SK-N-SH (cell line): ENCODE data around the gene GAN. TPM values are rescaled to one million over a fixed set of nuclear protein-coding genes. Genes with fewer than 3 reads are reported as not detected.

Source experiments
- CTCF ChIA-PET: fragments of 300-600, 350-600 bp; formaldehyde crosslinking; extraction: SDS; loops from one replicate; lab custom pipeline; 2021; lab: Yijun Ruan, JAX
- POLR2A ChIA-PET: fragments of 350-600 bp; sonication (Branson Sonifier 250); formaldehyde crosslinking; extraction: SDS; loops from one replicate; lab custom pipeline; 2020; ENCODE audit warnings: antibody characterized with exemption, inconsistent platforms; lab: Yijun Ruan, JAX
- DNase-seq: peaks from one replicate; pipeline ENCODE4 v3.0.0; 2012
- H2AFZ ChIP-seq: fragments of 200-600 bp; sonication (generic); 2 replicates; pipeline ENCODE4 v1.8.1; 2016; ENCODE audit warnings: antibody characterized with exemption, mild to moderate bottlenecking, low read depth
- H3F3A ChIP-seq: fragments of 200-600 bp; sonication (generic); replicated peaks from 2 replicates; pipeline ENCODE3; 2016; ENCODE audit warnings: antibody characterized with exemption, mild to moderate bottlenecking; ENCODE audit not compliant: insufficient read depth
- H3K27ac ChIP-seq, 2 experiments: fragments of 200-500 bp in 1 of 2; fragments of 200-600 bp in 1 of 2; sonication (Bioruptor generic) in 1 of 2; sonication (generic), shearing (Covaris generic) in 1 of 2; 2 replicates each; pipeline versions ENCODE4 v1.5.1 to v1.6.1; 2014 to 2016; ENCODE audit warnings: low read depth in 2 of 2, inconsistent platforms in 1 of 2, low read length in 1 of 2, mild to moderate bottlenecking in 1 of 2, mixed read lengths in 1 of 2
- H3K27me3 ChIP-seq: fragments of 200-600 bp; sonication (generic), shearing (Covaris generic); 2 replicates; pipeline ENCODE4 v1.6.1; 2016; ENCODE audit warnings: mixed run types; ENCODE audit not compliant: insufficient read depth
- H3K36me3 ChIP-seq, 2 experiments: fragments of 200-500 bp in 1 of 2; fragments of 200-600 bp in 1 of 2; sonication (Bioruptor generic) in 1 of 2; sonication (generic) in 1 of 2; replicated peaks in 1 of 2; 2 replicates each; pipeline versions ENCODE3 to v1.5.1; 2014 to 2016; ENCODE audit warnings: low read length in 1 of 2, mild to moderate bottlenecking in 1 of 2; ENCODE audit not compliant: insufficient read depth in 2 of 2, control insufficient read depth in 1 of 2
- H3K4me1 ChIP-seq, 2 experiments: fragments of 200-500 bp in 1 of 2; fragments of 200-600 bp in 1 of 2; sonication (Bioruptor generic) in 1 of 2; sonication (generic), shearing (Covaris generic) in 1 of 2; 2 replicates each; pipeline versions ENCODE4 v1.5.1 to v1.6.1; 2014 to 2016; ENCODE audit warnings: low read depth in 1 of 2, low read length in 1 of 2, mixed run types in 1 of 2; ENCODE audit not compliant: insufficient read depth in 2 of 2, control insufficient read depth in 1 of 2
- H3K4me2 ChIP-seq: fragments of 200-600 bp; sonication (generic), shearing (Covaris generic); 2 replicates; pipeline ENCODE4 v1.6.1; 2017; ENCODE audit warnings: mixed run types
- H3K4me3 ChIP-seq, 2 experiments: fragments of 200-500 bp in 1 of 2; fragments of 200-600 bp in 1 of 2; sonication (Bioruptor generic) in 1 of 2; sonication (generic), shearing (Covaris generic) in 1 of 2; 2 replicates each; pipeline versions ENCODE4 v1.5.1 to v1.8.1; 2014 to 2016; ENCODE audit warnings: low read depth in 2 of 2, inconsistent platforms in 1 of 2, low read length in 1 of 2, mild to moderate bottlenecking in 1 of 2, mixed read lengths in 1 of 2, moderate library complexity in 1 of 2
- H3K79me2 ChIP-seq: fragments of 200-600 bp; sonication (generic); 2 replicates; pipeline ENCODE4 v1.8.1; 2017; ENCODE audit warnings: mild to moderate bottlenecking; ENCODE audit not compliant: insufficient read depth
- H3K9ac ChIP-seq: fragments of 200-600 bp; sonication (generic); 2 replicates; pipeline ENCODE4 v1.6.1; 2017; ENCODE audit warnings: mixed run types
- H3K9me2 ChIP-seq: fragments of 200-600 bp; sonication (generic); 2 replicates; pipeline ENCODE4 v1.6.1; 2017; ENCODE audit warnings: mixed run types
- H3K9me3 ChIP-seq: fragments of 200-600 bp; sonication (generic); 2 replicates; pipeline ENCODE4 v1.6.1; 2017; ENCODE audit warnings: mixed run types, mild to moderate bottlenecking, moderate library complexity
- H4K20me1 ChIP-seq: fragments of 200-600 bp; sonication (generic); 2 replicates; pipeline ENCODE4 v1.6.1; 2017; ENCODE audit warnings: mild to moderate bottlenecking, mixed run types; ENCODE audit not compliant: insufficient read depth
- CTCF ChIP-seq: fragments of 200-600 bp; sonication (generic); IDR thresholded peaks from 2 replicates; pipeline ENCODE4 v1.6.1; 2017; ENCODE audit warnings: antibody characterized with exemption, mild to moderate bottlenecking, moderate library complexity
- FOSL2 ChIP-seq: IDR thresholded peaks from 2 replicates; pipeline ENCODE4 v1.4.0; 2012; ENCODE audit warnings: low read depth, mild to moderate bottlenecking, moderate library complexity, borderline replicate concordance
- NRF1 ChIP-seq: IDR thresholded peaks from 2 replicates; pipeline ENCODE4 v1.6.1; 2012; ENCODE audit warnings: low read depth, mild to moderate bottlenecking, low read length
- PBX3 ChIP-seq: IDR thresholded peaks from 2 replicates; pipeline ENCODE4; 2012
- RFX5 ChIP-seq: IDR thresholded peaks from 2 replicates; pipeline ENCODE4 v1.6.1; 2012; ENCODE audit warnings: mild to moderate bottlenecking, improper control_type of control experiment, low read length
- TCF12 ChIP-seq: IDR thresholded peaks from 2 replicates; pipeline ENCODE4 v1.4.0; 2012
- TEAD4 ChIP-seq: IDR thresholded peaks from 2 replicates; pipeline ENCODE4 v1.4.0; 2012; ENCODE audit warnings: mild to moderate bottlenecking, borderline replicate concordance; ENCODE audit not compliant: insufficient read depth
- WGBS: methylation state at CpG from one replicate; pipeline ENCODE4 v1.1.6; 2017; ENCODE audit warnings: low lambda C conversion rate; 5-methylcytosine and 5-hydroxymethylcytosine counted together
- polyA plus RNA-seq, 3 experiments: library from polyadenylated mRNA; depleted of rRNA; stranded (reverse); fragments of >200 nt; gene quantifications; 2 replicates each; pipeline ENCODE4 v1.2.3, GENCODE V29; 2012

GAN gene
- polyA plus RNA-seq, 1 of the 3 experiments (the other 2 are of a cell fraction): 0.79 TPM

GRCh38 chr16:81369888-81370504 lies 55.2 kb downstream of the GAN start:
- Histone ChIP-seq H3K27me3 (no peaks in the 10 kb centered on the region), H2AFZ (no peak overlapping the region)
- TF ChIP-seq CTCF (no peak), TCF12 (no peak), FOSL2 (no peak)
- TF ChIP-seq, all 33 proteins: peak for 0
- Histone ChIP-seq H3K4me2 (no peak overlapping the region), H3K79me2 (no peaks in the 10 kb centered on the region), H3K9me3 (no peaks in the 10 kb centered on the region), H4K20me1 (no peaks in the 10 kb centered on the region), H3K4me3 (no peak overlapping the region), H3K9me2 (no peaks in the 10 kb centered on the region), H3K27ac (no peak overlapping the region), H3F3A (no peaks in the 10 kb centered on the region), H3K36me3 (peaks cover 33 to 40% of the 10 kb centered on the region in 2 experiments), H3K4me1 (peaks cover 0 to 2% of the 10 kb centered on the region in 2 experiments; a peak in 1 of 4 replicates), H3K9ac (no peak overlapping the region)
- POLR2A ChIA-PET: no interaction called here
- no peak for DNase-seq
- CTCF ChIA-PET: interaction anchor here (0.8 to 2.0 kb wide), 2 partner anchors 34 kb away, joined by 3 to 5 read pairs; no protein-coding TSS in a partner anchor
- 80% methylated on average over 4 of the region's 4 CpGs for WGBS

- H3K9ac ChIP-seq: no peak overlapping the region
- WGBS: 96% methylated on average over 1 of the region's 1 CpG
Measured at GRCh38 chr16:81371106-81371505, 56.3 kb downstream of the GAN start.

More at GRCh38 chr16:81371106-81371505, 56.3 kb downstream of the GAN start:
- ChIA-PET CTCF (interaction anchor here (0.8 to 2.2 kb wide), 4 partner anchors 32 to 359 kb away, joined by 3 to 6 read pairs (median 5); no protein-coding TSS in a partner anchor), POLR2A (no interaction called here)
- DNase-seq: no peak
- H3F3A ChIP-seq: no peaks in the 10 kb centered on the region
- H3K4me1 ChIP-seq: peaks cover 0 to 2% of the 10 kb centered on the region in 2 experiments; a peak in 1 of 4 replicates
- H3K9me3 ChIP-seq: no peaks in the 10 kb centered on the region
- no peaks in the 10 kb centered on the region for H3K79me2 ChIP-seq
- no peak overlapping the region for H2AFZ ChIP-seq
- TF ChIP-seq PBX3 (no peak), RFX5 (no peak), NRF1 (no peak), TEAD4 (no peak), FOSL2 (no peak)
- H3K36me3 ChIP-seq: peaks cover 33 to 35% of the 10 kb centered on the region in 2 experiments
- H3K27ac ChIP-seq: no peak overlapping the region
- H3K9me2 ChIP-seq: no peaks in the 10 kb centered on the region
- H3K4me2 ChIP-seq: no peak overlapping the region
- no peak overlapping the region for H3K4me3 ChIP-seq
- H3K27me3 ChIP-seq: no peaks in the 10 kb centered on the region
- H4K20me1 ChIP-seq: no peaks in the 10 kb centered on the region
